HG02981 (cell line): Measurements from ENCODE around the gene PPP1R16B.

Experiments used
- ATAC-seq: cut with Tn5 transposase; IDR thresholded peaks from one replicate; pipeline ENCODE4 v1.9.1; 2021; ENCODE audit warnings: mild to moderate bottlenecking, moderate library complexity; ENCODE audit not compliant: unreplicated experiment

The PPP1R16B gene

DNA sequence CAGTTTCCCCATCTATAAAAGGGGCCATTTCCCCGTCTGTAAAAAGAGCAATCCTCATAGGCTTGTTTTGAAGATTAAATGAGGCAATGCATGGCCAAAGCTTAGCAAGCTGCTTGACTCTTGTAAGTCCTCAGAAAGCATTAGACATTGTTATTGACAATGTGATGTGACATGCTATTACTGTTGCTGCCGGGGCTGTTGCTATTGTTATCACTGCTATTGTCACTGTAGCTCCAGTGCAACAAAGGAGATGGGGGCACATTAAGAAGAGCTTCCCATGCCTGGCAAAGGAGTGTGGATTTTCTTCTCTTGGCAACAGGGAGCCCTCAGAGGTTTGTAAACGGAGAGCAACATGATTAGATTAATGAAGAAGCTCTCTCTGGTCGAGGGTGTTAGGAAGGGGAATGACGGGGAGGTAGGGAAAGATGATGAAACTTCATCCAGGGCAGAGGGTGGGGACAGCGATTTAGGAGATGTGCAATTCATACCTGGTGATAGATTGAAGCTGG is 87.6 kb downstream of the PPP1R16B start:
- ATAC-seq: no peak

GRCh38 chr20:38893565-38894090 is 88.1 kb downstream of the PPP1R16B start:
- ATAC-seq: no peak

- ATAC-seq: no peak
Measured at GRCh38 chr20:38894091-38894847, 88.8 kb downstream of the PPP1R16B start.

GRCh38 chr20:38895098-38895949 is 89.8 kb downstream of the PPP1R16B start:
- ATAC-seq: no peak

DNA sequence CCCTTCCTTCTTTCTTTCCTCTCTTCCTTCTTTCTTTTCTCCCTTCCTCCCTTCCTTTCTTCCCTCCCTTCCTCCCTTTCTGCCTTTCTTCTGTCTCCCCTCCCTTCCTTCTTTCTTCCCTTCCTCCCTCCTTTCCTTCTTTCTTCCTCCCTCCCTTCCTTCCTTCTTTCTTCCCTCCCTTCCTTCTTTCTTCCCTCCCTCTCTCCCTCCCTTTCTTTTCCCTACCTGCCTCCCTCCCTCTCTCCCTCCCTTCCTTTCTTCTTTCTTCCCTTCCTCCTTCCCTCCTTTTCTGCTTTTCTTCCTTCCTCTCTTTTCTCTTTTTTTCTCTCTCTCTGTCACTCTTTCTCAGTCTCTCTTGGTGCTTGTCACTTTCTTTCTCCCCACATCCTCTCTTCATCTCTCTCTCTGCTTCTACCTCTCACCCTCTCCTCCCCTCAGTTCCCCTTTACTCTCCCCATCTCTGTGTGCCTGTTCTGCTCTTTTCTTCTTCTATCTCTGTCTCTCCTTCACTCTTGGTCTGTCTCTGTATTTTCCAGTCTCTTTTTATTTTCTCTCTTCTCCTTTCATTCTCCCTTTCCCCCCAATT is 90.6 kb downstream of the PPP1R16B start:
- ATAC-seq: no peak

- no peak for ATAC-seq
Measured at GRCh38 chr20:38897267-38897666, 91.8 kb downstream of the PPP1R16B start.

DNA sequence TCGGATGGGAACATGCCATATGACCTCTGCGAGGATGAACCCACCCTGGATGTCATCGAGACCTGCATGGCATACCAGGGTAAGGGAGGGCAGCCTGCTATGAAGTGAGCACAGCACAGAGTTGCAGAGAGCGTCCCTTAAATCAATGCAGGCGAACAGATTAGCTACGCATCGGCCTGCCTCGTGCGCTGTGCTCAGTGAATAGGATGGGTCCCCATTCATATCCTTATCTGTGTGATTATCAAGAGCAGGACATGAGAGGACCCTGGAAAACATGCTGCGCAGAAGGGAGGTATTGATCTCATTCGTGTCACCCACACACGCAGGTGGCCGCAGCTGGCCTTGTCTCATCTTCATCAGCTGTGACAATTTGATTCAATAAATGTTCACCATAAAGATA is 95.1 kb downstream of the PPP1R16B start:
- ATAC-seq: no peak

- ATAC-seq: no peak
Measured at GRCh38 chr20:38902601-38903000, 97.1 kb downstream of the PPP1R16B start.

DNA sequence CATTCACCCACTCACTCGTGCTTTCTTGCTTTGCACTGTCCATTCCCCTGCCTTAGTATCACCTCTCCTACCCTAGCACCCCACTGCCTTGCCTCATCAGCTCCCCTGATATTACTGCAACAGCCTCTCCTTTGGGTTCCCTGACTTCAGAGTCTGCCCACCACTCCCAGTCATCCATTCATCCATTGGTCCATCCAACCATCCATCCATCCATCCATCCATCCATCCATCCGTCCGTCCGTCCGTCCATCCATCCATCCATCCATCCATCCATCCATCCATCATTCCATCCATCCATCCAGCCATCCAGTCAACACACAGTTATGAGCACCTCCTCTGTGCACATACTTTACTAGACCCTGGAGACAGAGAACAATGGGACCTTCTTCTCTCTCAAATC is 97.8 kb downstream of the PPP1R16B start:
- ATAC-seq: no peak

GRCh38 chr20:38905375-38905774 is 99.9 kb downstream of the PPP1R16B start:
- ATAC-seq: no peak

DNA sequence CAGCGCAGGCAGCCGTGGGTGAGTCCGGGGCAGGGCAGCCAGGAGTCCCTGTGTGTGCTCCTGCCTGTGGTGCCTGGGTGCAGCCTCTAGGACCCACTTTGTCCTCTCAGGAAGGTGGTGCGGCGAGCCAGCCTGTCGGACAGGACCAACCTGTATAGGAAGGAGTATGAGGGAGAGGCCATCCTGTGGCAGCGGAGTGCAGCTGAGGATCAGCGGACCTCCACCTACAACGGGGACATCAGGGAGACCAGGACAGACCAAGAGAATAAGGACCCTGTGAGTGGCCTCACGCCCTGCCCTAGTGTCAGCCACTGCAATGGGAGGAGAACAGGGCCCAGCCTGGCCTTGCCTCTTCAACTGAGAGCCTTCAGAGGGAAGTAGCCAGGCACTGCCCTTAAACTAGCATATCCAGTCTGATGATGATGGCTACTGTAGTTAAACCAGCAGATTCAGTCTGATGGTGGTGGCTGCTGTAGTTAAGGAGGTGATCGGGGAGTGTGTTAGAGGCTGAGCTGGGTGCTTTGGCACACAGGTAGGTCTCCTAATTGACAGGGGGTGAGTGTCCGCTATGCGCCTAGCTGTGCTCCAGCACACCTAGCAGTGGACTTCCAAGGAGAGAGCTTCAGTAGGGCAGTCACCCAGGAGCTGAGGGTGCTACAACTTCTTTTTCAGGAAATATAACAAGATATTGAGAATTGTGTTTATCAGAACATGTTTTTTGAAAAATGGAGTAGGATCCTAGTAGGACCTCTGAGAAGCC is 102.6 kb downstream of the PPP1R16B start:
- ATAC-seq: no peak

GRCh38 chr20:38915355-38915754 is 109.9 kb downstream of the PPP1R16B start:
- no peak for ATAC-seq

DNA sequence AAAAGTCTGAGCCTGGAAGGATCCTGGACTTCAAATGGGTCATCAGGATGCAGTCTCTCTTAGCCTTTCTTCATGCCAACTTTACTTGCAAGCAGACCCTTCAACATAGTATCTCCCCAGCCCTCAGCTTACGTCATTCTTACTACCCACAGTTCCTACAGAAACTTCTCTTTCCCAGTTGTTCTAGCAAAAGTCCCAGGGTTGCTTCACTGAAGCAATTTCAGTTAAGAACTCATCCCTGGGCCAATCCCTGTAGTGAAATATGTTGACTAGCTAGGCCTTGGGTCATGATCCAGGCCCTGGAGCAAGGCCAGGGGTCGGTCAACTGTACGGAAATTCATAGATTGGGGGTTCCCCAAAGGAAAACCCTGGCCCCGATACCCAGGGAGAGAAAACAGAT is 112.2 kb downstream of the PPP1R16B start:
- no peak for ATAC-seq

- no peak for ATAC-seq
Measured at GRCh38 chr20:38918172-38918571, 112.7 kb downstream of the PPP1R16B start.

- no peak for ATAC-seq
Measured at GRCh38 chr20:38919683-38920082, 114.2 kb downstream of the PPP1R16B start.

DNA sequence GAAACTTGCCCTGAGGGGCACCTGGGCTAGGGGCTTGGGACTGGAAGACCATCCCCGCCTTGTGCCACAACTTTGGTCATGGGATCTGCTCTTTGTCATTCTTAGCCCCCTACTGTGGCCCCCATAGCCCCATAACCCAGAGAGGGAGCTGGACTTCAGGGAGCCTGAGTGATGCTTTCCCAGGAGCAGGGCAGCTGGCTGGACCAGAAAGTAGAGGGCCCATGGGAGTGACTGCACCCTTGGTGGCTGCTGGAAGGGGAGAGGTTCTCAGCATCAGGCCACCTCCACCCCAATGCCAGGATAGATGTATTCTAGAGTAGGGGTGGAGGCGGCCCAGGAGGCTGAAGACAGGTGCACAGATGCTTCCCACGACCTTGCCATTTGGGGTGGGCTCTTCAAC is 114.9 kb downstream of the PPP1R16B start:
- no peak for ATAC-seq

- ATAC-seq: no peak
Measured at GRCh38 chr20:38920851-38921250, 115.4 kb downstream of the PPP1R16B start.

GRCh38 chr20:38924718-38925117 is 119.2 kb downstream of the PPP1R16B start:
- ATAC-seq: no peak

DNA sequence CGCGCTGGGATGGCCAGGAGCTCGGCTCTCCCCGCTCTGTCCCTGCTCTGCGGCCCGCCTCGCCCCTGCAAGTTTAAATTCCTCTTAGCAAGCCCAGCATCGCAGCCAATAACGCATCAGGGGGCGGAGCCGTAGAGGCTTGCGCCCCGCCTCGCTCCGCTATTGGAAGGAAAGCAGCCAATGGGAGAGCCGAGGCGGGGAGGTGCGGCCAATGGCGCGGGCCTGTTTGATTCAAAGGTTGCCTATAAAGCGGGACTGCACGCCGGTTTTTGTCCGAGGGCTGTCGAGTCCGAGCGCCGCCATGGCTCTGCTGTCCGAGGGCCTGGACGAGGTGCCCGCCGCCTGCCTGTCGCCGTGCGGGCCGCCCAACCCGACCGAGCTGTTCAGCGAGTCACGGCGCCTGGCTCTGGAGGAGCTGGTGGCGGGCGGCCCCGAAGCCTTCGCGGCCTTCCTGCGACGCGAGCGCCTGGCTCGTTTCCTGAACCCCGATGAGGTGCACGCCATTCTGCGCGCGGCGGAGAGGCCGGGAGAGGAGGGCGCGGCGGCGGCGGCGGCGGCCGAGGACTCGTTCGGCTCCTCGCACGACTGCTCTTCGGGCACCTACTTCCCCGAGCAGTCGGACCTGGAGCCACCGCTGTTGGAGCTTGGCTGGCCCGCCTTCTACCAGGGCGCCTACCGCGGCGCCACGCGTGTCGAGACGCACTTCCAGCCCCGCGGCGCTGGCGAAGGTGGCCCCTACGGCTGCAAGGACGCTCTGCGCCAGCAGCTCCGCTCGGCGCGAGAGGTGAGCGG is 120.8 kb downstream of the PPP1R16B start, which contains the start of gene FAM83D:
Gene FAM83D, plus strand, starts transcription at position 276 of the 792 bp plus-strand sequence. Its CDS starts 26 bp downstream, at position 302.
- peak; percentile 98 for ATAC-seq
